NCI-H187 (cell line): ENCODE results near the gene ITGA11.

Source experiments
- DNase-seq, 2 experiments: peaks; one replicate each; lab custom pipeline; 2025; lab: John Stamatoyannopoulos, UW

The ITGA11 gene

GRCh38 chr15:68330901-68331300 lies 101.1 kb downstream of the ITGA11 start:
- DNase-seq, result peak in 1 of 2 experiments; percentile 7

- no peak for DNase-seq
Observed at GRCh38 chr15:68330416-68330815, 101.5 kb downstream of the ITGA11 start.

- no peak for DNase-seq
Observed at GRCh38 chr15:68328964-68329363, 103.0 kb downstream of the ITGA11 start.

- no peak for DNase-seq
Observed at GRCh38 chr15:68328443-68328842, 103.5 kb downstream of the ITGA11 start.

- DNase-seq, result no peak
Observed at GRCh38 chr15:68326711-68327354, 105.1 kb downstream of the ITGA11 start.

- DNase-seq, result no peak
Observed at GRCh38 chr15:68325726-68326125, 106.2 kb downstream of the ITGA11 start.

- DNase-seq, result no peak
Observed at GRCh38 chr15:68322796-68323195, 109.2 kb downstream of the ITGA11 start.

- DNase-seq, result no peak
Observed at GRCh38 chr15:68321229-68321628, 110.7 kb downstream of the ITGA11 start.

- no peak for DNase-seq
Observed at GRCh38 chr15:68319997-68320396, 112.0 kb downstream of the ITGA11 start.

- DNase-seq, result no peak
Observed at GRCh38 chr15:68318931-68319909, 112.7 kb downstream of the ITGA11 start.

GRCh38 chr15:68318008-68318835 lies 113.7 kb downstream of the ITGA11 start:
- no peak for DNase-seq

- DNase-seq, result no peak
Observed at GRCh38 chr15:68317281-68318007, 114.5 kb downstream of the ITGA11 start.

- no peak for DNase-seq
Observed at GRCh38 chr15:68316061-68316804, 115.7 kb downstream of the ITGA11 start.

GRCh38 chr15:68315495-68316031 lies 116.4 kb downstream of the ITGA11 start:
- no peak for DNase-seq

- no peak for DNase-seq
Observed at GRCh38 chr15:68315035-68315434, 116.9 kb downstream of the ITGA11 start.

GRCh38 chr15:68314563-68314962 lies 117.4 kb downstream of the ITGA11 start:
- DNase-seq, result no peak

- no peak for DNase-seq
Observed at GRCh38 chr15:68313501-68314410, 118.2 kb downstream of the ITGA11 start.

- DNase-seq, result no peak
Observed at GRCh38 chr15:68312701-68313204, 119.2 kb downstream of the ITGA11 start.

- no peak for DNase-seq
Observed at GRCh38 chr15:68311859-68312557, 120.0 kb downstream of the ITGA11 start.
